Mucosa of rectum (tissue), 2 donors: ENCODE measurements around the gene PLXNB1.

Experiments used
- H3K27ac ChIP-seq, 2 donors: one replicate each; pipeline ENCODE4 v1.7.0; 2013; ENCODE audit warnings: inconsistent platforms in 2 of 2, low read depth in 2 of 2, low read length in 2 of 2
- H3K27me3 ChIP-seq, 2 donors: one replicate each; pipeline ENCODE4 v1.7.0; 2013; ENCODE audit warnings: low read length in 2 of 2; ENCODE audit not compliant: control insufficient read depth in 2 of 2, insufficient read depth in 2 of 2
- H3K36me3 ChIP-seq, 2 donors: one replicate each; pipeline ENCODE4 v1.7.0; 2013; ENCODE audit warnings: low read length in 2 of 2; ENCODE audit not compliant: control insufficient read depth in 2 of 2, insufficient read depth in 2 of 2
- H3K4me1 ChIP-seq, 2 donors: one replicate each; pipeline ENCODE4 v1.7.0; 2013; ENCODE audit warnings: low read length in 2 of 2, mild to moderate bottlenecking in 1 of 2; ENCODE audit not compliant: control insufficient read depth in 2 of 2, insufficient read depth in 2 of 2
- H3K4me3 ChIP-seq, 2 donors: one replicate each; pipeline ENCODE4 v1.7.0; 2013; ENCODE audit warnings: low read length in 2 of 2
- H3K9ac ChIP-seq, 2 donors: one replicate each; pipeline ENCODE4 v1.7.0; 2013; ENCODE audit warnings: low read length in 2 of 2, low read depth in 1 of 2, mild to moderate bottlenecking in 1 of 2
- H3K9me3 ChIP-seq, 2 donors: one replicate each; pipeline ENCODE4 v1.7.0; 2013; ENCODE audit warnings: low read length in 2 of 2; ENCODE audit not compliant: control insufficient read depth in 2 of 2
- donor health status: healthy.
- donor health status: Normal muscosa, but diverticular disease.

PLXNB1 gene

GRCh38 chr3:48399387-48400172 is 30.3 kb downstream of the PLXNB1 start:
- Histone ChIP-seq H3K4me1 (no peaks in the 10 kb centered on the region), H3K27ac (no peak overlapping the region), H3K9me3 (no peaks in the 10 kb centered on the region), H3K4me3 (no peak overlapping the region), H3K9ac (no peak overlapping the region), H3K27me3 (no peaks in the 10 kb centered on the region), H3K36me3 (peaks cover 5 to 13% of the 10 kb centered on the region in 2 donors)

- Histone ChIP-seq H3K4me3 (no peak overlapping the region), H3K4me1 (no peaks in the 10 kb centered on the region), H3K27ac (no peak overlapping the region), H3K9ac (no peak overlapping the region), H3K9me3 (no peaks in the 10 kb centered on the region), H3K36me3 (peaks cover 0 to 8% of the 10 kb centered on the region in 2 donors), H3K27me3 (no peaks in the 10 kb centered on the region)
Observed at GRCh38 chr3:48398701-48399386, 31.0 kb downstream of the PLXNB1 start.

- H3K36me3 ChIP-seq, result peaks cover 0 to 1% of the 10 kb centered on the region in 2 donors
- H3K4me1 ChIP-seq, result no peaks in the 10 kb centered on the region
- H3K4me3 ChIP-seq, result no peak overlapping the region
- H3K9me3 ChIP-seq, result no peaks in the 10 kb centered on the region
- no peaks in the 10 kb centered on the region for H3K27me3 ChIP-seq
- no peak overlapping the region for H3K27ac ChIP-seq
- H3K9ac ChIP-seq, result no peak overlapping the region
Observed at GRCh38 chr3:48397767-48398681, 31.9 kb downstream of the PLXNB1 start.

DNA sequence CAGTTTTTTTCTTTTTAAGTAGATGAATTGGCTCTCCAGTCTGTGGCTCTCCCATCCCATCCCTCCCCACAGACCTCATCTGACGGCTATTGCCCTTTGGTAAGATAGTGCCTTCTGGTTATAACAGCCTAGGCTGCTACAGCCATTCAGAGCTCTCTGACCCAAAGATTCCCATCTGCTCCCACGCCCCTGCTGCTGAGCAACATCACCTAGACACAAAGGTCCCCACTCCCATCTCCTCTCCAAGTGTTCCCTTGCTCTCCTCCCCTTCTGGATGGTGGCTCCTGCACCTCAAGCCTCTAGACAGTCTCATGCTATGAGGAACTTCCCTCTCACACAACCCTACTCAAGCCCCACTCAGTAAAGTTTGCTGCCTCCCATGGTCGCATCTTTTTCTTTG is 34.2 kb downstream of the PLXNB1 start:
- Histone ChIP-seq H3K36me3 (no peaks in the 10 kb centered on the region), H3K9me3 (no peaks in the 10 kb centered on the region), H3K4me1 (no peaks in the 10 kb centered on the region), H3K27me3 (no peaks in the 10 kb centered on the region), H3K9ac (no peak overlapping the region), H3K4me3 (no peak overlapping the region), H3K27ac (no peak overlapping the region)

GRCh38 chr3:48394391-48394790 is 35.5 kb downstream of the PLXNB1 start:
- H3K36me3 ChIP-seq, result no peaks in the 10 kb centered on the region
- no peaks in the 10 kb centered on the region for H3K9me3 ChIP-seq
- H3K9ac ChIP-seq, result no peak overlapping the region
- H3K27me3 ChIP-seq, result no peaks in the 10 kb centered on the region
- H3K4me1 ChIP-seq, result no peaks in the 10 kb centered on the region
- H3K4me3 ChIP-seq, result no peak overlapping the region
- H3K27ac ChIP-seq, result no peak overlapping the region

DNA sequence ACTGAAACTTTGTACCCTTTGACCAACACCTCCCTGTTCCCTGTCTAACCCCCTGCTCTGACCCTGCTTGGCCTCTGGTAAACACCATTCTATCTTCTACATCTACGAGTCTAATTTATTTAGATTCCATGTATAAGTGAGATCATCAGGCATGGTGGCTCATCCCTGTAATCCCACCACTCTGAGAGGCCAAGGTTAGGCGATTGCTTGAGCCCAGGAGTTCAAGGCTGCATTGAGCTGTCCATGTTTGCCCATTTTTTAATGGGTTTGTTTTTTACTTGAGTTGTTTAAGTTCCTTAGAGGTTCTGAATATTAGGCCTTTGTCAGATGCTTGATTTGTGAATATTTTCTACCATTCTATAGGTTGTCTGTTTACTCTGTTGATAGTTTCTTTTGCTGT is 40.9 kb downstream of the PLXNB1 start:
- no peaks in the 10 kb centered on the region for H3K27me3 ChIP-seq

GRCh38 chr3:48387634-48388033 is 42.3 kb downstream of the PLXNB1 start:
- H3K27ac ChIP-seq, result no peak overlapping the region
- H3K4me1 ChIP-seq, result no peaks in the 10 kb centered on the region
- H3K27me3 ChIP-seq, result no peaks in the 10 kb centered on the region
- no peak overlapping the region for H3K9ac ChIP-seq
- H3K4me3 ChIP-seq, result no peak overlapping the region
- no peaks in the 10 kb centered on the region for H3K9me3 ChIP-seq
- H3K36me3 ChIP-seq, result no peaks in the 10 kb centered on the region

More for the DNA sequence above, 40.9 kb downstream of the PLXNB1 start:
- Histone ChIP-seq H3K4me1 (no peaks in the 10 kb centered on the region), H3K4me3 (no peak overlapping the region), H3K27ac (no peak overlapping the region), H3K9me3 (no peaks in the 10 kb centered on the region), H3K9ac (no peak overlapping the region), H3K36me3 (no peaks in the 10 kb centered on the region)

DNA sequence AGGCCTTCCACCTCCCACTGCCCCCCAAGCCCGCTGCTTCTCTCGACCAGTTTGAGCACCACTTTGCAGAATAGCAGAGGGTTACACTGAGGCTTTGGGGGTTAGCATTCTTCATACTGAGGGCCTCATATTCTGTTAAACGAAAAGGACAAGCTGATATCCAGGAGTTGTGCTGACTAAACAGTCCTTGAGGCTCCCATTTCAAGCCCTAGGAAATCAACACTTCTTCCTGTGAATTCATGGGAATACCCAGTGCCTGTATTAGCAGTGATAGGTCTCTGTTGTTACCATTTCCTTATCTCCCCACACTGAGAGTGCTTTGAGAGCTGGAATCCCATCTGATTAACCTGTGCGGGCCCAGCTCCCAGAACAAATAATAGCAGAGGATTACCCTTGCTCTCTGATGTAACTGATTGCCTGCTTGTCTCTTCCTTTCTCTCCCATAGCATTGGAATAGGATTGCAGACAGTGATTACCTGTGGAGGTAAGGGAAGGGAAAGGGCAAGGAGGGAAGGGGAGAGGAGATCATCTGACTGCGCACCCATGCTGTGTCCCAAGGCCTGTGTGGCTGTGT is 56.9 kb downstream of the PLXNB1 start:
- Histone ChIP-seq H3K9ac (no peak overlapping the region), H3K36me3 (no peaks in the 10 kb centered on the region), H3K27me3 (no peaks in the 10 kb centered on the region), H3K4me3 (no peak overlapping the region), H3K9me3 (no peaks in the 10 kb centered on the region), H3K27ac (no peak overlapping the region), H3K4me1 (peaks cover 2% of the 10 kb centered on the region in 2 donors)

GRCh38 chr3:48372377-48372770 is 57.5 kb downstream of the PLXNB1 start:
- Histone ChIP-seq H3K27ac (no peak overlapping the region), H3K9ac (no peak overlapping the region), H3K4me3 (no peak overlapping the region), H3K27me3 (no peaks in the 10 kb centered on the region), H3K4me1 (peaks cover 2% of the 10 kb centered on the region in 2 donors), H3K9me3 (no peaks in the 10 kb centered on the region), H3K36me3 (no peaks in the 10 kb centered on the region)
